NCI-H1417 (cell line): Measurements from ENCODE around the gene FNIP2.
"Not testable (repeated sequence)": the region's sequence is repeated elsewhere in the genome, so short reads cannot be mapped to it uniquely, and the experiment has no call there.

Experiments used
- DNase-seq, 3 experiments: peaks; one replicate each; lab custom pipeline; 2025; lab: John Stamatoyannopoulos, UW

Gene FNIP2

GRCh38 chr4:158912390-158912789 lies 143.6 kb downstream of the FNIP2 start:
- no peak for DNase-seq

- no peak for DNase-seq
Observed at GRCh38 chr4:158912806-158913205, 144.0 kb downstream of the FNIP2 start.

- no peak for DNase-seq
Observed at GRCh38 chr4:158913766-158914165, 144.9 kb downstream of the FNIP2 start.

- DNase-seq = no peak
Observed at GRCh38 chr4:158914218-158914617, 145.4 kb downstream of the FNIP2 start.

- DNase-seq = no peak
Observed at GRCh38 chr4:158915683-158916241, 146.9 kb downstream of the FNIP2 start.

- not testable (repeated sequence) for DNase-seq
Observed at GRCh38 chr4:158920452-158920996, 151.7 kb downstream of the FNIP2 start.

GRCh38 chr4:158927774-158928173 lies 158.9 kb downstream of the FNIP2 start:
- DNase-seq = not testable (repeated sequence)

- no peak for DNase-seq
Observed at GRCh38 chr4:158929939-158930638, 161.3 kb downstream of the FNIP2 start.

GRCh38 chr4:158930639-158930972 lies 161.8 kb downstream of the FNIP2 start:
- DNase-seq = no peak

GRCh38 chr4:158933236-158933635 lies 164.4 kb downstream of the FNIP2 start:
- DNase-seq = no peak

- DNase-seq = no peak
Observed at GRCh38 chr4:158934996-158935669, 166.3 kb downstream of the FNIP2 start.

GRCh38 chr4:158936238-158936637 lies 167.4 kb downstream of the FNIP2 start:
- DNase-seq = no peak

GRCh38 chr4:158938220-158939044 lies 169.6 kb downstream of the FNIP2 start:
- DNase-seq = peak in 2 of 3 experiments; percentile 43 to 85

- DNase-seq = no peak
Observed at GRCh38 chr4:158940271-158940670, 171.4 kb downstream of the FNIP2 start.

- no peak for DNase-seq
Observed at GRCh38 chr4:158941321-158941720, 172.5 kb downstream of the FNIP2 start.

GRCh38 chr4:158941895-158942294 lies 173.1 kb downstream of the FNIP2 start:
- DNase-seq = no peak

GRCh38 chr4:158945529-158946108 lies 176.8 kb downstream of the FNIP2 start:
- DNase-seq = no peak

GRCh38 chr4:158946825-158947224 lies 178.0 kb downstream of the FNIP2 start:
- no peak for DNase-seq

GRCh38 chr4:158948071-158948470 lies 179.2 kb downstream of the FNIP2 start:
- no peak for DNase-seq

GRCh38 chr4:158949099-158949498 lies 180.3 kb downstream of the FNIP2 start:
- no peak for DNase-seq

GRCh38 chr4:158952221-158952774 lies 183.5 kb downstream of the FNIP2 start:
- DNase-seq = not testable (repeated sequence)
